Mesothelial cell of epicardium (in vitro differentiated cells): ENCODE measurements around the gene DCP1A. TPM values are rescaled to one million over a fixed set of nuclear protein-coding genes. Genes with fewer than 3 reads are reported as not detected.

Source experiments
- DNase-seq, 2 experiments: peaks; one replicate each; pipeline ENCODE4 v3.0.0; 2021; ENCODE audit warnings: low spot score in 2 of 2; ENCODE audit not compliant: unreplicated experiment in 2 of 2
- H3K27ac Mint-ChIP-seq: 2 replicates; pipeline ENCODE4 v1.8.0; 2021; ENCODE audit warnings: mixed read lengths
- H3K27me3 Mint-ChIP-seq: 2 replicates; pipeline ENCODE4 v1.8.0; 2021; ENCODE audit warnings: low read depth, mixed read lengths
- H3K36me3 Mint-ChIP-seq: 2 replicates; pipeline ENCODE4 v1.8.0; 2021; ENCODE audit warnings: mixed read lengths
- H3K4me1 Mint-ChIP-seq: 2 replicates; pipeline ENCODE4 v1.8.0; 2021; ENCODE audit warnings: mixed read lengths
- H3K4me3 Mint-ChIP-seq: 2 replicates; pipeline ENCODE4 v1.8.0; 2021; ENCODE audit warnings: mild to moderate bottlenecking, moderate library complexity, mixed read lengths
- H3K9me3 Mint-ChIP-seq: 2 replicates; pipeline ENCODE4 v1.8.0; 2021; ENCODE audit warnings: mixed read lengths
- CTCF ChIP-seq: fragments of 200-600 bp; sonication (generic); IDR thresholded peaks from one replicate; pipeline ENCODE4 v1.5.0; 2021; ENCODE audit warnings: antibody characterized with exemption; ENCODE audit not compliant: unreplicated experiment
- total RNA-seq: library from RNA; stranded (reverse); gene quantifications from 3 replicates; pipeline ENCODE4 v1.2.1, GENCODE V29; 2021

The DCP1A gene
- total RNA-seq, 1 donor from 2014 or later = 38.8 TPM

- no peaks in the 10 kb centered on the region for H3K27me3 Mint-ChIP-seq
- H3K4me3 Mint-ChIP-seq = no peak overlapping the region
- H3K9me3 Mint-ChIP-seq = no peaks in the 10 kb centered on the region
- no peak for TF ChIP-seq CTCF
- no peak for DNase-seq
- peaks cover 14% of the 10 kb centered on the region for H3K4me1 Mint-ChIP-seq
- peaks cover 19% of the 10 kb centered on the region for H3K36me3 Mint-ChIP-seq
- peak overlapping the region; percentile 64 for H3K27ac Mint-ChIP-seq
Observed at GRCh38 chr3:53236112-53236841, 111.1 kb downstream of the DCP1A start.

- Mint-ChIP-seq H3K9me3 (no peaks in the 10 kb centered on the region), H3K36me3 (peaks cover 19% of the 10 kb centered on the region), H3K27me3 (no peaks in the 10 kb centered on the region), H3K4me3 (no peak overlapping the region), H3K4me1 (peaks cover 14% of the 10 kb centered on the region), H3K27ac (no peak overlapping the region)
- no peak for TF ChIP-seq CTCF
- no peak for DNase-seq
Observed at GRCh38 chr3:53235545-53235944, 111.8 kb downstream of the DCP1A start.

GRCh38 chr3:53234841-53235232, 112.5 kb downstream of the DCP1A start:
- no peak for TF ChIP-seq CTCF
- Mint-ChIP-seq H3K4me1 (peaks cover 14% of the 10 kb centered on the region), H3K4me3 (no peak overlapping the region), H3K27me3 (no peaks in the 10 kb centered on the region), H3K27ac (no peak overlapping the region), H3K9me3 (no peaks in the 10 kb centered on the region), H3K36me3 (peaks cover 20% of the 10 kb centered on the region)
- DNase-seq = no peak

GRCh38 chr3:53234130-53234840, 113.1 kb downstream of the DCP1A start:
- no peak for TF ChIP-seq CTCF
- Mint-ChIP-seq H3K9me3 (no peaks in the 10 kb centered on the region), H3K27ac (no peak overlapping the region), H3K4me1 (peaks cover 14% of the 10 kb centered on the region), H3K27me3 (no peaks in the 10 kb centered on the region), H3K36me3 (peaks cover 15% of the 10 kb centered on the region), H3K4me3 (no peak overlapping the region)
- no peak for DNase-seq

Other genes starting within 250 kb of the DCP1A start
- gene RFT1, start 217.1 kb downstream of the DCP1A start, total RNA-seq = 27.7 to 30.4 TPM (median 28.3 TPM) in 3 replicates
- 15.2 to 17.0 TPM (median 16.1 TPM) in 3 replicates for gene PRKCD, start 186.3 kb downstream of the DCP1A start, total RNA-seq
- 181 to 185 TPM (median 181 TPM) in 3 replicates for gene TKT, start 91.5 kb downstream of the DCP1A start, total RNA-seq
- gene CACNA1D, start 147.1 kb upstream of the DCP1A start, total RNA-seq = 1.4 to 2.8 TPM (median 1.8 TPM) in 3 replicates